DMS 273 (cell line): ENCODE data around the gene ADGB.

Experiments used
- DNase-seq: peaks from one replicate; lab custom pipeline; 2025; ENCODE audit not compliant: unreplicated experiment; lab: John Stamatoyannopoulos, UW

ADGB gene

DNA sequence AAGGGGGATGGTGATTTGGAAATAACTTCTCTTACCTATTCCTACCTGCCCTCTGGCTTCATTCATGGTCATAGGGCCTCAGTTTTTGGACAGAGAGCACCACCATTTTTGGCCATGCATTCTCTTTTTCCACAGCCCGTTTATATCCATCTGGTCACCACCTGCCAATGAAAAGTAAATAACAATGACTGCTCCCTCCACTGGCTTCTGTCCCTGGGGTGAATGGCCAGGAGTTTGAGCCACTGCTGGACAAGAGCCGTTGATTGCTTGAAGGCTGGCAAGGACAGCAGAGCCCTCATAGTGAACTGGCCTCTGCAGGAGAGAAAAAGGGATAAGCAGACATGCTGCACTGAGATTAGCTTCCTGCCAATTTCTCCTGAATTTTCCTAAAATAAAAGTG is 261.8 kb downstream of the ADGB start:
- no peak for DNase-seq

DNA sequence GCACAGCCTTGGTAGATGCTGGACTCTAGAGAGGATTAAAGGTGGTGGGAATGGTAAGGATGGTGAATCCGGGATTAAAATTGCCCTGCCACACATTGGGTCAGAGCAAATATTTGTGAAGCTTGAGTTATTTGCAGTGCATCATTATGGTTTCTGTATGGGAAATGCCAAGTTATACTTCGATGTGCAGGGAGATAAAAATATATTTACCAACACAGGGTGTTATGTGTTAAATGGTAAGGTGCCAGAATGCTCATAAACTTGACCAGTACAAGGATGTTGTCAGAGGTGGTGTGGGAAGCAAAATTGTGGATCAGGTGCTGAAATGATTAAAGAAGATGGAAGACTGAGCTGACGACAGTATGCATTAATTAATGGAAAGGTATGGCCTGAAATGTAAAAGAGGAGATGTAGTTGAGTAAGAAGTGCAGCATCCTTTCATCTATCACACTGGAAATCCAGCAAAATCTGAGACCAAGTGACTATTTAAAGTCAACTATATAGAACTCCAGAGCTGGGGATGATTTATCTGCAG is 262.3 kb downstream of the ADGB start:
- no peak for DNase-seq

DNA sequence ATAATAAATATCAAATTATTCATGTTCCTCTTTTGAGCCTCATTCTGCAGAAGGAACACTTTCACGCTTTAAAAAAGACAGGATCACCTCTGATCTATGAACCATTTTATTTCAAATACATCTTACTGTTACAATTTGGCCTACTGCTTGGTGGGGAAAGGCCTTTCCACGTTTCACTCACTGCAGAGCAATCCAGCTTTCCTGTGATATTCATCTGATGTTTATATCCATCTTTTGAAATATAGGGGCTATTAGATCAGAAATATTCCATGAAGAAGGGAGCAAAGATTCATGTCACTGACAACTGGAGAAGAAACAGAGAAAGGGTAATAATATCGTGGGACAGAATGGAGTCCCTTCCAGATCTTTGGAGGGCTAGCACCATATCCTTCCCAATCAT is 262.9 kb downstream of the ADGB start:
- DNase-seq: no peak

DNA sequence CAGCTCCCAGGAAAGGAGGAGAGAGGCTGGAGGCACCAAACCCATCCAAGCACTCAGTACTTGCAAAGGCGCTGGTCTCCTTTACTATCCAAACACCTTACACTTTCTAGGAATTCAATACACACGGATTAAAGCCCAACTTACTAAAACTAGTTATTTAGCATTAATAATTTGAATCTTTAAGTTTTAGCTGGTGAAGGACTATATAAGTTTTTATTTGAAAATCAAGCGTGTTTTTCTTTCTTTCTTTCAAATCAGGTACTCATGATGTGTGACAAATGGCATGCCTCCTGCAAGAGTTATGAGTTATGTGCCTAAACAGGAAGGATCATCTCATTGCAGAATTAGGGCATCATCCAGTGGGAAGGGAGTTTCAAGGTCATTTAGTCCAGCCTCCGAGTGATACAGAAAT is 263.7 kb downstream of the ADGB start:
- DNase-seq: no peak

- no peak for DNase-seq
Measured at GRCh38 chr6:146864300-146864699, 265.5 kb downstream of the ADGB start.

- no peak for DNase-seq
Measured at GRCh38 chr6:146864885-146865284, 266.1 kb downstream of the ADGB start.
